GM12875 (cell line): Measurements from ENCODE around the gene DUSP2.
A peak's percentile ranks its signal among the peaks of the same experiment; 100 is the strongest.

ENCODE experiments used
- H3K4me3 ChIP-seq: one replicate; pipeline ENCODE4 v1.5.1; 2011; ENCODE audit warnings: low read depth, low read length, control low read depth
- TF ChIP-seq, protein P1 (sequence below): IDR thresholded peaks from 2 replicates; pipeline ENCODE4 v1.5.1; 2011; ENCODE audit warnings: low read depth, mild to moderate bottlenecking, control low read depth, inconsistent platforms, low read length, moderate library complexity, borderline replicate concordance; ENCODE audit not compliant: insufficient read depth

Gene DUSP2

GRCh38 chr2:96119389-96119751 lies 25.9 kb downstream of the DUSP2 start:
- TF ChIP-seq, protein P1, sequence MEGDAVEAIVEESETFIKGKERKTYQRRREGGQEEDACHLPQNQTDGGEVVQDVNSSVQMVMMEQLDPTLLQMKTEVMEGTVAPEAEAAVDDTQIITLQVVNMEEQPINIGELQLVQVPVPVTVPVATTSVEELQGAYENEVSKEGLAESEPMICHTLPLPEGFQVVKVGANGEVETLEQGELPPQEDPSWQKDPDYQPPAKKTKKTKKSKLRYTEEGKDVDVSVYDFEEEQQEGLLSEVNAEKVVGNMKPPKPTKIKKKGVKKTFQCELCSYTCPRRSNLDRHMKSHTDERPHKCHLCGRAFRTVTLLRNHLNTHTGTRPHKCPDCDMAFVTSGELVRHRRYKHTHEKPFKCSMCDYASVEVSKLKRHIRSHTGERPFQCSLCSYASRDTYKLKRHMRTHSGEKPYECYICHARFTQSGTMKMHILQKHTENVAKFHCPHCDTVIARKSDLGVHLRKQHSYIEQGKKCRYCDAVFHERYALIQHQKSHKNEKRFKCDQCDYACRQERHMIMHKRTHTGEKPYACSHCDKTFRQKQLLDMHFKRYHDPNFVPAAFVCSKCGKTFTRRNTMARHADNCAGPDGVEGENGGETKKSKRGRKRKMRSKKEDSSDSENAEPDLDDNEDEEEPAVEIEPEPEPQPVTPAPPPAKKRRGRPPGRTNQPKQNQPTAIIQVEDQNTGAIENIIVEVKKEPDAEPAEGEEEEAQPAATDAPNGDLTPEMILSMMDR, result no peak
- no peak overlapping the region for H3K4me3 ChIP-seq

DNA sequence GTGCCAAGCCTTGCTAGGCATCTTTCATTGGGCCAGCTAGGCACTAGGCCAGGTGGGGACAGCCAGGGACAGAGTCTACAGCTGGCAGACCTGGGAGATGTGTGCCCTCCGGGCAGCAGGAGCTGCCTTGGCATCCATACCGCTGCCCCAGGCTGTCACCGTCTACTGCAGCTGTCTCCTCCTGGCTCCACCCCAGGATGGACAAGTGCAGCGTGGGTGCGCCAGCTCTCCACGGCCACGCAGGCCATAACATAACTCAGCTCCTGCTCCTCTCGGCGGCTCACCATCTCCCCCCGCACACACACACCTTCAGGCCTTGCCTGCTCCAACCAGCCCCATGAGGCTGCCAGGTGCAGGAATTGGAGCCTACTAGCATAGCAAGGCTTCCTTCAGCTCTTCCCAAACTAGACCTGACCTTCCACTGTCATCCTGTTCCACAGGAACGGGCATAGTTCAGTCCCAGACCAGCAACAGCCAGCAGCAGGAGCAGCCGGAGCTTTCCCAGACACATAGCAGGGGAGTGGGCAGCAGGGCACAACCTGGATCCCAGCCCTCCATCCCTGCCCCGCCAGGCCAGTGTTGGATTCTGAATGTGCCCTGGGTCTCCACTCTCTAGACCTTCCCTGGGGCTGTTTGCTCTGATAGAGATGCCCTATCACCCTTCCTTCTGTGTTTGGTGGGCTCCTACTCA lies 26.4 kb downstream of the DUSP2 start:
- TF ChIP-seq, protein P1, result no peak
- H3K4me3 ChIP-seq, result no peak overlapping the region

- peak overlapping the region; percentile 54 for H3K4me3 ChIP-seq
- TF ChIP-seq, protein P1, result peak; percentile 32; the same call in 1 of the 2 replicates
Measured at GRCh38 chr2:96117701-96118588, 27.3 kb downstream of the DUSP2 start.

DNA sequence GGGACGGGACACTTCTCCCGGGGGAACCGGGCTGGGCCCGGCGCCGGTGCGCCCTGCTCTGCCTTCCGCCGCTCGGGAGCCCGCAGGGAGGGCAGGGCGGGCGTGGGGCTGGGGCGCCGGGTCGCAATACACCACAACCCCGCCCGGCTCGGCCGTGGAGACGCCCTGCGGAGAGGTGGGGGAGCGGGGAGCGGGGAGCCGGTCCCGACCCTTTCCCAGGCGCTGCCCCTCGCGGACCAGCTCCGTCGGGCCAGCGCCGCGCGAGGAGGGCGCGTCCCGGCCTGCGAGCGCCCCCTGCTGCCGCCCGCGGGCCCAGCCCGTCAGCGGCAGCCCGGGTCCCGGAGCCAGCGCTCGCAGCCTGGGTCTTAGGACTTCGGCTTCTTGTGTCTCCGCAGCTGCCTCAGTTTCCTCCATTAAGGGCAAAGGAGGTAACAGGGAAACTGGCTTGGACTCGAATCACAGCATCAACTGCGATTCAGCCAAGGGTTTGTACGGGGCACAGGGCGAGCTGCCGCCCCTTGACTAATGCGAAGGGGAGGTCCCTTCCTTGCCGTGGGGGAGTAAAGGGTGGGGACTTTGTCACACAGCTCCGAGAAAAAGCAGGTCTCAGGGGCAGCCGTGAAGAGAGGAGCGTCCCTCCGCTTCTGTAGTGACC lies 28.2 kb downstream of the DUSP2 start:
- peak overlapping the region; percentile 54 for H3K4me3 ChIP-seq

DNA sequence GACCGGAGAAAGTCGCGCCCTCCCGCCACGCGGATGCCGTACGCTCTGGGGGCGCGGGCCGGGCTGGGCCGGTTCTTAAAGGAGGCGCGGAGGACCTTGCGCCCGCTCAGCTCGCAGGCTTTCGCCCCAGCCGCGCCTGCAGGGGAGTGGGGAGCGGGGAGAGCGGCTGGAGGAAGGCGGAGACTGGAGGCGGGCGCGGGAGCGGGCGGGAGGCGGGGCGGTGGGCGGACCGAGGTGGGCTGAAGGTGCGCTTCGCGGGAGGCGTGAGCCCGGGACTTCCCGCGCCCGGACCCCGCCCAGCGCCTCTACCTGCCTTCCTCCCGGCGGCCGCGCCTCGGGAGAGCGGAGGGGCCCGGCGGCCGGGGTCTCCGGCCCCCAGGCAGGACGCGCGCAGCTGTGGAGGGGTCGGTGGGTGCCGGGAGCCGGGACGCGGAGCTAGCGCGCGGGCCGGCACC lies 28.8 kb downstream of the DUSP2 start, which contains the start of gene ADRA2B:
TSS of gene ADRA2B (minus strand) at position 148 of the 455 bp plus-strand sequence. CDS start 422 bp downstream, outside the sequence.
- peak within 1 kb of the TSS; percentile 54 for H3K4me3 ChIP-seq
- TF ChIP-seq, protein P1, result no peak

More for the DNA sequence above, 28.2 kb downstream of the DUSP2 start:
- TF ChIP-seq, protein P1, result peak; percentile 96

GRCh38 chr2:96115631-96116423 lies 29.4 kb downstream of the DUSP2 start:
- H3K4me3 ChIP-seq, result peak overlapping the region; percentile 54

More at GRCh38 chr2:96115631-96116423, 29.4 kb downstream of the DUSP2 start:
- TF ChIP-seq, protein P1, result no peak
